Measurements from ENCODE around the gene OR12D2. TPM values are rescaled to one million over a fixed set of nuclear protein-coding genes. Genes with fewer than 3 reads are reported as not detected.

OR12D2 gene
- total and polyA plus RNA-seq, 9 donors, result 0.24 TPM; not detected in 8

DNA sequence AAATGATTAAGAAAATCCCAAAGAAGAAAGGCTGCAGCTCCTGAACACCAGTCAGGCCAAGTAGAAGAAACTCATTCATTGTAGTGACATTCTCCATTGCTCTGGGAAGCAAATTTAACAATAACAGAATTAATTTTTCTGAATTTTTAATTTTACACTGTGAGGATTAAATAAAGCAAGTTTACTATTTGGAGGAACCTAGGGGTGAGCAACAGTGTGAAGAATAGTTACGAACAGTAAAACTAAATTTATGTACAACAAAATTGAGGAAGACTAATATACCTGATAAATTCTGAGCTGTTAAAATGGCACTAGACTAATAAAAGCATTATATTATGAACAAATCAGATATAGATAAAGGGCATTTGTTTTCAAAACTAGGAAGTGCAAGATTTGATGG is 20.2 kb upstream of the OR12D2 start, which contains the start of gene OR12D3:
OR12D3 (minus strand) TSS at position 101 of the 400 bp plus-strand sequence; CDS start at position 97, 4 bp downstream.
- intact Hi-C loops (cut with DNase I), result no loop called here
- TF ChIP-seq EP300 (IDR thresholded peaks at IDR 0.05) (no peak), POLR2A (IDR thresholded peaks at IDR 0.05) (no peak)
- TF ChIP-seq, protein P1, sequence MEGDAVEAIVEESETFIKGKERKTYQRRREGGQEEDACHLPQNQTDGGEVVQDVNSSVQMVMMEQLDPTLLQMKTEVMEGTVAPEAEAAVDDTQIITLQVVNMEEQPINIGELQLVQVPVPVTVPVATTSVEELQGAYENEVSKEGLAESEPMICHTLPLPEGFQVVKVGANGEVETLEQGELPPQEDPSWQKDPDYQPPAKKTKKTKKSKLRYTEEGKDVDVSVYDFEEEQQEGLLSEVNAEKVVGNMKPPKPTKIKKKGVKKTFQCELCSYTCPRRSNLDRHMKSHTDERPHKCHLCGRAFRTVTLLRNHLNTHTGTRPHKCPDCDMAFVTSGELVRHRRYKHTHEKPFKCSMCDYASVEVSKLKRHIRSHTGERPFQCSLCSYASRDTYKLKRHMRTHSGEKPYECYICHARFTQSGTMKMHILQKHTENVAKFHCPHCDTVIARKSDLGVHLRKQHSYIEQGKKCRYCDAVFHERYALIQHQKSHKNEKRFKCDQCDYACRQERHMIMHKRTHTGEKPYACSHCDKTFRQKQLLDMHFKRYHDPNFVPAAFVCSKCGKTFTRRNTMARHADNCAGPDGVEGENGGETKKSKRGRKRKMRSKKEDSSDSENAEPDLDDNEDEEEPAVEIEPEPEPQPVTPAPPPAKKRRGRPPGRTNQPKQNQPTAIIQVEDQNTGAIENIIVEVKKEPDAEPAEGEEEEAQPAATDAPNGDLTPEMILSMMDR (IDR thresholded peaks at IDR 0.05), result no peak
- no peaks in the 10 kb centered on the region for H3K4me1 ChIP-seq (ENCODE audit: insufficient read depth)
- no peak for DNase-seq
- H3K4me3 ChIP-seq, result no peak within 1 kb of the TSS
- H3K27ac ChIP-seq, result no peak within 1 kb of the TSS
- H3K9me3 ChIP-seq, result no peaks in the 10 kb centered on the region
- H3K27me3 ChIP-seq, result no peaks in the 10 kb centered on the region
- 82 to 93% (median 86%) methylated on average over 1 of the region's 1 CpG for WGBS, 3 donors
- no peaks in the 10 kb centered on the region for H3K36me3 ChIP-seq

DNA sequence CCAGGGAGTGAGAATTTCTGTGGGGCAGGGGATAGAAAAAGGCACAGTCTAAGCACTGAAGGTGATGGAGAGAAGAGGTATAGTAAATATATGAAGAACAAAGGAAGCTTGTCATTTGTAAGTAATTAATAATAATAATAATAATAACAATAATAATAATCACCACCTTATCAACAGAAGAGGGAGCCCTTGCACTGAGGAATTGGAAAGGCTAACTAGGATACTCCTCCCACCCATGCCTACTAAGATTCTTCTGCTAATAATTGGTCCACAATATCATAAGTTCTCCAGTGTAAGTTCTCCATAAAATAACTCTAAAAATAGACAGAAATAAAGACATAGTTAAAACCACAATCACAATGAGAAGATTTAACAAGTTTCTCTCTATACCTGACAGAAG is 19.4 kb upstream of the OR12D2 start:
- Histone ChIP-seq H3K27ac (no peak overlapping the region), H3K36me3 (no peaks in the 10 kb centered on the region), H3K27me3 (no peaks in the 10 kb centered on the region), H3K4me1 (ENCODE audit: insufficient read depth) (no peaks in the 10 kb centered on the region), H3K9me3 (no peaks in the 10 kb centered on the region), H3K4me3 (no peak overlapping the region)
- intact Hi-C loops (cut with DNase I), result no loop called here
- TF ChIP-seq EP300 (IDR thresholded peaks at IDR 0.05) (no peak), POLR2A (IDR thresholded peaks at IDR 0.05) (no peak)
- TF ChIP-seq, protein P1 (IDR thresholded peaks at IDR 0.05), result no peak
- no peak for DNase-seq

DNA sequence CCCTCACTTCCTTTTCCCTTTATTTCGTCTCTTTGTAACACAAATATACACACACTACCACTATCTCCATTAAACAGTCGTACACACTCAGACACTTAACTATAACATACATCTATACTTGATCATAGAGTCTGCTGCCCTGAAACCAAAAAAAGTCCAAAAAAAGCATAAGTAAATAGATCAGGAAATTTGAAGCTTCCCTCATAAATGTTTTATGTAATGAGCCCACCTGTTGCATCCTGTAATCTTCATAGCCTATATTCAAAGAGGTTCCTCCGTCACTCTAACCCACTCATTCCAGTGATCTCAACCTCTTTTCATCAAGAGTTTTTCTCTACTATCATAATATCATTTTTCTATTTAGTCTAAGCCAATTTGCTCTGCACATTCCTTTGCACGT is 6.9 kb upstream of the OR12D2 start:
- Histone ChIP-seq H3K27ac (no peak overlapping the region), H3K27me3 (no peaks in the 10 kb centered on the region), H3K9me3 (no peaks in the 10 kb centered on the region), H3K4me1 (ENCODE audit: insufficient read depth) (no peaks in the 10 kb centered on the region), H3K36me3 (no peaks in the 10 kb centered on the region), H3K4me3 (no peak overlapping the region)
- TF ChIP-seq POLR2A (IDR thresholded peaks at IDR 0.05) (no peak), EP300 (IDR thresholded peaks at IDR 0.05) (no peak)
- TF ChIP-seq, protein P1 (IDR thresholded peaks at IDR 0.05), result no peak
- intact Hi-C loops (cut with DNase I), result no loop called here
- WGBS, 3 donors, result 56 to 63% (median 58%) methylated on average over 4 of the region's 4 CpGs
- DNase-seq, result no peak

DNA sequence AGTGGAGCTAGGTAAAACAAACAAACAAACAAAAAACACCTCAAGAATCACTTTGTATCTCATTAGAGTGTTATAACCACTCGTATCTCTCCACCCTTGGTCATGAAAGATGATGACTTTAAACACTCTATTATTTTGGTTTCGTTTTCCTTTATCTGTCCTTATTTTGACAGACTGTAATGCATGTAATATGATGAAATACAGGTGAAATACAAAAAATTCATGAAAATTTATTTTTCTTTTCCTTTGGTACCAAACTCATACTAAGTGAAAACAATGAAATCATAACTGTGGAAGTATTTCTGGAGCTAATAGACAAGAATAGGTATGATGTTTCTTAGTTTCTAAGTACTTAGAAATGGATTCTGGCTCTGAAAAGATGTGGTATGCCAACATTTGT is 4.1 kb downstream of the OR12D2 start:
- intact Hi-C loops (cut with DNase I), result no loop called here
- no peak for DNase-seq
- WGBS, 3 donors, result 63 to 76% (median 72%) methylated on average over 2 of the region's 2 CpGs
- H3K27ac ChIP-seq, result no peak overlapping the region
- no peaks in the 10 kb centered on the region for H3K27me3 ChIP-seq
- H3K36me3 ChIP-seq, result no peaks in the 10 kb centered on the region
- TF ChIP-seq, protein P1 (IDR thresholded peaks at IDR 0.05), result no peak
- TF ChIP-seq POLR2A (IDR thresholded peaks at IDR 0.05) (no peak), EP300 (IDR thresholded peaks at IDR 0.05) (no peak)
- no peak overlapping the region for H3K4me3 ChIP-seq
- H3K4me1 ChIP-seq (ENCODE audit: insufficient read depth), result no peaks in the 10 kb centered on the region
- H3K9me3 ChIP-seq, result no peaks in the 10 kb centered on the region

Data from ovary (tissue), 9 donors.